ENCODE measurements around the gene SLFN13.

DNA sequence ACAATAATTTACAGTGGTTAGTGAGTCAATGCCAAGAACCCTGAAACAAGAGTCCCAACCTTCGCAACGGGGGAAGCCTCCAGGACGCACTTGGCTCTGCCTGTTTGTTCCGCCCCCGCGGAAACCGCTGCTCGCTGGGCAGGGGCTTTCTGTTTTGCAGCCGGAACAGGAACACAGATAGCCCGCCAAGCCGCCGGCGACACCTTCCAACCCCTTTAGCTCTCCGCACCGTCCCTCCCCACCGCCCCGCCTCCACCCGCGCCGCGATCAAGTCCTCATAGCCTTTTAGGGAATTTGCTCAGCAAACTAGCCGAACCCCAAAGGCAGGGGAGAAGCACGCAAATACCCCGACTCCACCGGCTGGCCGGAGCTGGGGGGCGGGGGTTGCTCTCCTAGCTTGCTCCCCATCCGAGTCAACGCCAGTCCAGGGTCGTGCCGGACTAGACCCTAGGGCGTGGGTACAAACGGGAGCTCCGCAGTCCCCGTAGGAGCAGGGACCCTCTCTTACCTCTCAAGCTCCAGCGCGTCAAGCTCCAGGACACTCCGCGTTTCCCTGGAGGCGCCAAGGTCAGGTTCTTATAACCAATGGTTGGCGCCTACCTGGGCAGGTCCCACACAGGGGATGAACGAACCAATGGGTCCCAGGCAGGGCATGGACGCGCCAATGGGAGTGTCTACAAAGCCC is at the start of gene SLFN13:
- TF ChIP-seq PRDM6 (tag by site-specific recombination; IDR thresholded peaks at IDR 0.05) (no peak), ZNF626 (tag by site-specific recombination; IDR thresholded peaks at IDR 0.05) (no peak), ZBTB7A (tag by site-specific recombination; IDR thresholded peaks at IDR 0.05; ENCODE audit: low read depth) (no peak)
- TF ChIP-seq, protein P1, sequence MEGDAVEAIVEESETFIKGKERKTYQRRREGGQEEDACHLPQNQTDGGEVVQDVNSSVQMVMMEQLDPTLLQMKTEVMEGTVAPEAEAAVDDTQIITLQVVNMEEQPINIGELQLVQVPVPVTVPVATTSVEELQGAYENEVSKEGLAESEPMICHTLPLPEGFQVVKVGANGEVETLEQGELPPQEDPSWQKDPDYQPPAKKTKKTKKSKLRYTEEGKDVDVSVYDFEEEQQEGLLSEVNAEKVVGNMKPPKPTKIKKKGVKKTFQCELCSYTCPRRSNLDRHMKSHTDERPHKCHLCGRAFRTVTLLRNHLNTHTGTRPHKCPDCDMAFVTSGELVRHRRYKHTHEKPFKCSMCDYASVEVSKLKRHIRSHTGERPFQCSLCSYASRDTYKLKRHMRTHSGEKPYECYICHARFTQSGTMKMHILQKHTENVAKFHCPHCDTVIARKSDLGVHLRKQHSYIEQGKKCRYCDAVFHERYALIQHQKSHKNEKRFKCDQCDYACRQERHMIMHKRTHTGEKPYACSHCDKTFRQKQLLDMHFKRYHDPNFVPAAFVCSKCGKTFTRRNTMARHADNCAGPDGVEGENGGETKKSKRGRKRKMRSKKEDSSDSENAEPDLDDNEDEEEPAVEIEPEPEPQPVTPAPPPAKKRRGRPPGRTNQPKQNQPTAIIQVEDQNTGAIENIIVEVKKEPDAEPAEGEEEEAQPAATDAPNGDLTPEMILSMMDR (tag by site-specific recombination; IDR thresholded peaks at IDR 0.05) = no peak

Measured in HEK293 (cell line).